ENCODE data around the gene TMOD2.

The TMOD2 gene

GRCh38 chr15:51828621-51829375 is 77.4 kb downstream of the TMOD2 start:
- DNase-seq, result no peak

DNA sequence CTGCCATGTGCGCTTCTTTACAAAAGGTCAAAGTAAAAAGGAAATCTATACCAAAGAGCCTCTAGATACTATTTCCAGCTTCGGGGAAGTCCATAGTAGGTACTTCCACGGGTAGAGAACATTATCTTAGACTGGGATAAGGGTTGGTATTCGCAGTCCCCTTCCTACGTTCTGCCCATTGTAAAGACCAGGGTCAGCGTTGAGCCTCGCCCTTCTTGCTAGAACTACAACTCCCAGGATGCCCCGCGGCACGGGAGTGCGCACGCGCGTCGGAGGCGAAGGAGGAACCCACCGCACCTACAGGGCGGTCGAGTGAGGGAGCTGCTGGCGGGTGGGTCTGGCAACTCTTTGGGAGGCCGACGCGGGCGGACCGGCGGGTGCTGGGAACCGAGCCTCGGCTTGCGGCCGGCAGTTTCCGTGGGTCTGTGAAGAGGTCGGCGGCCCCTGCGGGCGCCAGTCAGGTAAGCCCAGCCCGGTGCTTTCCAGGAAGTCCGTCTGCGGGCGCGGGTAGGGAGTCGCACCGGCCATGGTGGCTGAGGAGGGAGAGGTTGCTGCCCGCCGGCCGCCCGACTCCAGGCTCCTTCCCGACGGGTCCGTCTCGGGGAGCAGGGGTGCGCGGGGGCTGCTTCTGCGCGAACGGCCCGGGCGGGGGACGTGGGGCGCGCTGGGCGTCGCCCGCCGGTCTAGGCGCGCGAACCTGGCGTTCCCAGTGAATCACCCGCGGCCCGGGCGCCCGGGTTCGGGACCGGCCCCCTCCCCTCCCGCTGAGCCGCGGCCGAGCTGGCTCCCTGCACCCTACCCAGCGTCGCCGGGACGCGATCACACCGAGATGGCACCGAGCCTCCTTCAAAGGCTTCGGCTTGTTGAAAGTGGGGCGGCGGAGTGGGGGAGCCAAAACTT is 78.2 kb downstream of the TMOD2 start, which contains the start of gene TMOD3:
TMOD3 (plus strand) TSS at position 278 of the 900 bp plus-strand sequence. CDS start 33,232 bp downstream, outside the sequence.
- peak; percentile 96 for DNase-seq

GRCh38 chr15:51830276-51830806 is 78.9 kb downstream of the TMOD2 start:
- peak; percentile 54 for DNase-seq

DNA sequence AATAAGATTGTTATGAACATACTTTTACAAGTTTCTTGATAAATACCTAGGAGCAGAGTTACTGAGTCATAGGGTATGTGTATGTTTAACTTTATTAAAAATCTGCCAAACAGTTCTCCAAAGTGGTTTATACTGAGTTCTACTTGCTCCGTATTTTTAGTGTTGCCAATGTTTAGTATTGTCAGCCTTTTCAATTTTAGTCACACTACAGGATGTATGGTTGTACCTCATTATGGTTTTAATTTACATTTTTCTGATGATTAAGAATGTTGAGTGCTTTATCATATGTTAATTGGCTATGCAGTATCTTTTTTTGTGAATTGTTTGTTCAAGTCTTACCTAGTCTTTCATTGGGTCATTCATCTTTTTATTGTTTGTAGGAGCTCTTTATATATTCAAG is 82.4 kb downstream of the TMOD2 start:
- no peak for DNase-seq

DNA sequence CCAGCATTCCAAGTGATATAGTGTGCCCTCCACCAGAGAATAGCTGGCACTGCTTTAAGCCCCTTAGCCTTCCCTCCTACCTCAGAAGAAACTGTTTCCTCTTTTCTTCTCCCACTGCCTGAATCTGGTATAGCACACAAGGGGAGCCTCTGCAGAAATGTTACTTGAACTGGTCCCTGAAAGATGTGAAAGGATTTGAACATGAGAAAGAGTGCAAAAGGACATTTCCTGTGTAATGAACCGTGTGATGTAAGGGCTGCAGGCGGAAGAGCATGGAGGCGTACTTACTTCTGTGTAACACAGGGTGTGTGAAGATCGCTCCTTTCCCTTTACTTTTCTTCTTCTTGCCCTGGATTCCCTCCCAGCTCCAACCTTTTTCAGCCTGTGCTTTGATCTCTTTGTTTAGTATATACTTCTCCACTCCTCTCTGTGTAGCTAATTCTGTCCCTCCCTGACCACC is 86.4 kb downstream of the TMOD2 start:
- no peak for DNase-seq

- DNase-seq, result no peak
These were observed 86.9 kb downstream of the TMOD2 start for GRCh38 chr15:51838270-51838669.

GRCh38 chr15:51840692-51841091 is 89.3 kb downstream of the TMOD2 start:
- no peak for DNase-seq

DNA sequence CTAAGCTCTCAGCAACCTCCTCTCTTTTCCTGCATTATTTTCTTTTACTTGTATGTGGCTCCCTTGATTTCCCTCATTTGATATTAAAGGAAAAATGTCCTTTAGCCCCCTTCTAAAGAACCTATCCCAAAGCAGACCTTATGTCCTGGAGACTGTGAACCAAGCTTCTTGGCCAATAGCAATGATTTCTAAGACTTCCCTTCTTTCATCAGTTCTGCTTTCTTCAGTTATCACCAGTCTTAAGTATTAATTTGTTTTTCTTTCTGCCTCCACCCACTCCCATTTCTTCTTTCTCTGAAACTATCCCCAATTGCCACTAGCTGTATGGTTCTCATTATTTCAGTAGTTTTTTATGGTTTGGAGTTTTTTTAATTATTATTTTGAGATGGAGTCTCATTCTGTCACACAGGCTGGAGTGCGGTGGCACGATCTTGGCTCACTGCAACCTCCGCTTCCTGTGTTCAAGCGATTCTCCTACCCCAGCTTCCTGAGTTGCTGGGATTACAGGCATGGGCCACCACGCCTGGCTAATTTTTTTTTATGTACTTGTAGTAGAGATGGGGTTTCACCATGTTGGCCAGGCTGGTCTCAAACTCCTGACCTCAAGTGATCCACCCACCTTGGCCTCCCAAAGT is 90.1 kb downstream of the TMOD2 start:
- no peak for DNase-seq

- no peak for DNase-seq
These were observed 90.9 kb downstream of the TMOD2 start for GRCh38 chr15:51842265-51842664.

GRCh38 chr15:51842852-51843737 is 91.7 kb downstream of the TMOD2 start:
- DNase-seq, result no peak

DNA sequence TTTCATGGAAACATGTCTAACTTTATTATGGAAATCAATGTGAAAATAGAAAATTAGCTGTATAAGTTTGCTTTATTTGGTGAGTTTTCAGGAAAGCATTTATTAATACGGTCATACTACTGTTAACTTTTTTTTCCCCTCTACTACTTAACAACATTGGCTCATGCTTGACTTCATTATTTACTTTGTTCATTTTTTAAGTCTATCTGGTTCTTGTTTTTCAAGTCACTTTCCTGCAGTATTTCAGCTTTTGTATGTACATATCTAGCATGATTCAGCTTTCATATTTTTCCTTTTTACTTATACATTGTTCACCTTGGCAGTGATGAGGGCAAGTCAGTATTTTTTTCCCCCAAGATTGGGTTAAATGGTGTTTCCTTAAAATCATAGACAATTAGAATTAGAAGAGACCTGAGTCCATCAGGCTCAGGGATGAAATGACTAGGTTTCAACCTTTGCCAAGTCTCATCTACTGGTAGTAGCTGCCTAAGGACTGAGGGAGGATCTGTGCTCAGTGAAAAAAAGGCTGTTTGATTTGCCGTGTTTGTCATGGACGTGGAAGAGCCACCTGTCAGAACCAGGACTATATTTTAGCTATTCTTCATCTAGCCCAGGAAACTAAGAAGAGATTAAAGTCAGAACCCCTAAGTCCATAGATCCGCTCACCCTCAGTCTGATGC is 93.5 kb downstream of the TMOD2 start:
- DNase-seq, result no peak

GRCh38 chr15:51846066-51846462 is 94.7 kb downstream of the TMOD2 start:
- DNase-seq, result no peak

DNA sequence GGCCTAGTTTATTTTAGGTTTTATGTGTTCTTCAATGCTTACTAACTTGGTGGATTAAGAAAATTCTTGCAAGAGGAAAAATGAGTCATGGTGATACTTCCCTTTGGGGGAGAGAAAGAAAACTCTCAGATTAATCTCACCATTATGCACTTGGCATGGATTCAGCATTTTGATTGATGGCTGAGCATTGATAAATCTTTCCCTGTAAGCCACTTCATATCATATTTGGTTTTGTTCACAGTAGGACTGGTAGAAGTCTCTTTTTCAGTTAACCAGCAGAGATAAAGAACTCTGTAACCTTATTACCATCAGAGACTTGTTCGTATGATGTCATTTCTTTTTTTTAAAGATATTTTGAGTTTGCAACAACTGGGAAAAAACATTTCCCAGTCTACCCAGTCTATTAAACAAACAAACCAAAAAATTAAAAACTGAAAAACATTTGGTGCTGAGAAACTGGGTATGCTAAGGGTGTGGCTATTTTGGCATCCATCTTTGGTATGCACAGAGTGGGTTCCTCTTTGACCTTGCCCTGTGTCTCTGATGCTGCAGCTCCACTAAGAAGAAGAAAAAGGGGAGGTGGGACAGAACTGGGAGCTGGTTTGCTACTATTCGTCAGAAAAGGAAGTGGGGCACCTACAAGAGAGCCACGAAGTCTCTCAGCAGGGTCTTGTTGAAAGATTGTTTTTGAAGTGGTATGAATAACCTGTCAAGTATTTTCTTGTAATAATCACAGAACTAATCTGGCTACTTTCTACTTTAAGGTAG is 95.2 kb downstream of the TMOD2 start:
- no peak for DNase-seq

- DNase-seq, result no peak
These were observed 97.4 kb downstream of the TMOD2 start for GRCh38 chr15:51848811-51849210.

DNA sequence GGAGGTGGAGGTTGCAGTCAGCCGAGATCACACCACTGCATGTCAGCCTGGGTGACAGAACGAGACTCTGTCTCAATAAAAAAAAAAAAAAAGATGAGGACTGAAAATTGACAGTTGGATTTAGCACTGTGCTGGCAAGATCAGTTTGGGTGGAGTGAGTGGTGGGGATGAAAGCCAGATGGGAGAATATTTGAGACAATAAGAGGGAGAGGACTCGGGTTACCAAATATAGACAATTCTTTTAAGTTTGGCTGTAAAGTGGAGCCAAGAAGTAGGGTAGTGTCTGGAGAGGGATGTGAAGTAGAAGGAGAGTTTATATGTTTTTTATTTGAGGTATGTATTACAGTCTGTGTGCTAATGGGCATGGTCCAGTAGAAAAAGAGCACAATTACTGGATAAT is 98.5 kb downstream of the TMOD2 start:
- no peak for DNase-seq

DNA sequence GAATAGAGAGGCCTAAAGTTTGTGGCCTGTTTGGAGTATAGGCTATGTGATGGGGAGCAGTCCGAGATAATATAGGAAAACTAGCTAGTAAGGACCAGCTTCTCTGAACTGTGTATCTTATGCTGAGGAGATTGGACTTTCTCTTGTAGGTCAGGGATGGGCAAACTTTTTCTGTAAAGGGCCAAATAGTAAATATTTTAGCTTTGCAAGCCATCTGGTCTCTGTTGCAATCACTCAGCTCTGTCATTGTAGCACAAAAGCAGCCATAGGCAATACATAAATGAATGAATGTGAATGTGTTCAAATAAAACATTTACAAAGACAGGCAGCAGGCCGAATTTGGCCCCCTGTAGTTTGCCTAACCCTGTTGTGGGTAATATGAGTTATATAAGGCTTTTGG is 102.6 kb downstream of the TMOD2 start:
- DNase-seq, result no peak

DNA sequence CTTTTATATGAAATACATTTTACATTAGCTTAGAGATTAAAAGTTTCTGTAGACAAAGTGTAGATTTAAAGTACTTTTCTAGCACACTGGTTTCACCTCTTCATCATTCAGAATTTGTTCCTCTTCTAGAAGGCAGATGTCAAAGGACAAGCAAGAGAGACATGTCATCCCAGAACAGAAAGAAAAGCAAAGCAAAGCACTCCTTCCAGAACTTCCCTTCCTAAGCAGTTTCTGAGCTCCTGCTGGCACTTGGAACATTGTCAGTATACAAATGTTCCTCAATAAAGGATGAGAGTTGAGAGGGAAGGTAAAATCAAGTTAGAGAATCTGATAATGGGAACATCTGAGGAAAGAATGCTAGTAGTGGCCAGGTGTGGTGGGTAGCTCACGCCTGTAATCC is 104.2 kb downstream of the TMOD2 start:
- no peak for DNase-seq

GRCh38 chr15:51856714-51857380 is 105.5 kb downstream of the TMOD2 start:
- DNase-seq, result no peak

- DNase-seq, result no peak
These were observed 110.4 kb downstream of the TMOD2 start for GRCh38 chr15:51861557-51862359.

Measured in right hindlimb (tissue), 1 donor.